Esophagus squamous epithelium (tissue), 4 donors: ENCODE data around the gene TSHZ2.

ENCODE experiments used
- CTCF ChIP-seq, 6 experiments: fragments of 450-650 bp in 4 of 6; fragments of 200-600 bp in 2 of 6; sonication (generic) in 2 of 6; IDR thresholded peaks; one replicate each; pipeline ENCODE4 v1.5.1; 2016 to 2019; ENCODE audit warnings: antibody characterized with exemption in 6 of 6, mild to moderate bottlenecking in 4 of 6, moderate library complexity in 4 of 6
- POLR2A ChIP-seq, 4 donors: fragments of 450-650 bp; IDR thresholded peaks; one replicate each; pipeline ENCODE4 v1.6.1; 2017; ENCODE audit warnings: antibody characterized with exemption in 4 of 4, mild to moderate bottlenecking in 4 of 4, moderate library complexity in 3 of 4

DNA sequence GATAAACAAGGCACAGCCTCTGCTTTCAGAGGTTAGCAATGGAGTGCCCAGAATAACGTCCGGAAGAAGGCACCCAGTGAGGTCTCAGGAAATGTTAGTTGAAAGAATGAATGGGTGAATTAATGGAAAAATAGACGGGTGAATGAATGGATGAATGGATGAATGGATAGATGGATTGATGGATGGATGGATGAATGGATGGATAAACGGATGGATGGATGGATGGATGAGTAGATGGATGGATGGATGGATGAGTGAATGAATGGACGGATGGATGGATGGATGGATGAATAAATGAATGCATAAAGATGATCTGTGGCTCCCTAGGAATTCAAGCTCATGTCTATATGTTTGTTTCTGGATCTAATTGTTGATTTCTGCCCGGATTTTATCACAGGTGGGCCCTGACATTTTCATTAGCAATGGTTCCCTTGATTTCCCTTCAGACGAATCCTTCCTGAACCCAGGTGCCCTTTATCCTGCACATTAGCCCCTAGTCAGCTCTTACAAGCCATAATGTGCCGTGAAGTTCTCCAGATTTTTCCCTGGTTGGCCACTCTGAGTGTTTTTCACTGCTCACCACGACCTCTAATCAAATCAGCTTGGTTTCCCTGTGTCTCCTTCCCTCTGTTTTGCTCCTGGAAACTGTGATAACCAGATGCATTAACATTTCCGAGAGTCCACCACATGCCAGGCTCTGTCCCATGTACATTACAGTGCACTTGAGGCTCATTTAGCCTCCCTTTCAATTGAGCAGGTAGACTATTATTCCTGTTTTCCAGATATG is 22.2 kb downstream of the TSHZ2 start:
- TF ChIP-seq CTCF (IDR thresholded peaks at IDR 0.05) (no peak), POLR2A (IDR thresholded peaks at IDR 0.05) (no peak)
